Smooth muscle cell (in vitro differentiated cells): ENCODE data around the gene ALPK1. TPM values are rescaled to one million over a fixed set of nuclear protein-coding genes. Genes with fewer than 3 reads are reported as not detected.

Experiments
- DNase-seq: peaks from one replicate; lab custom pipeline; 2025; ENCODE audit not compliant: unreplicated experiment; lab: John Stamatoyannopoulos, UW
- H2AFZ ChIP-seq: fragments of 200-600 bp; sonication (generic); 2 replicates; pipeline ENCODE4 v1.6.0; 2016; ENCODE audit warnings: antibody characterized with exemption, low read depth, mild to moderate bottlenecking
- H3F3A ChIP-seq: fragments of 200-600 bp; sonication (generic); 2 replicates; pipeline ENCODE4 v1.6.0; 2017; ENCODE audit warnings: antibody characterized with exemption, low read depth
- H3K27ac ChIP-seq: fragments of 200-600 bp; sonication (generic); 2 replicates; pipeline ENCODE4 v1.5.1; 2016; ENCODE audit warnings: low read depth, mild to moderate bottlenecking
- H3K27me3 ChIP-seq: fragments of 200-600 bp; sonication (generic); 2 replicates; pipeline ENCODE4 v1.6.1; 2016; ENCODE audit warnings: low read depth, mild to moderate bottlenecking
- H3K36me3 ChIP-seq: fragments of 200-600 bp; sonication (generic); 2 replicates; pipeline ENCODE4 v1.5.1; 2016; ENCODE audit warnings: low read depth
- H3K4me1 ChIP-seq: fragments of 200-600 bp; sonication (generic); 2 replicates; pipeline ENCODE4 v1.5.1; 2016; ENCODE audit warnings: low read depth
- H3K4me2 ChIP-seq: fragments of 200-600 bp; sonication (generic); 2 replicates; pipeline ENCODE4 v1.6.0; 2016; ENCODE audit warnings: mild to moderate bottlenecking
- H3K4me3 ChIP-seq: fragments of 200-600 bp; sonication (generic); 2 replicates; pipeline ENCODE4 v1.5.1; 2016; ENCODE audit warnings: mild to moderate bottlenecking
- H3K79me2 ChIP-seq: fragments of 200-600 bp; sonication (generic); 2 replicates; pipeline ENCODE4 v1.6.0; 2016; ENCODE audit warnings: low read depth, mild to moderate bottlenecking
- H3K9ac ChIP-seq: fragments of 200-600 bp; sonication (generic); 2 replicates; pipeline ENCODE4 v1.6.0; 2016; ENCODE audit warnings: low read depth
- H3K9me3 ChIP-seq: fragments of 200-600 bp; sonication (generic); replicated peaks from 2 replicates; pipeline ENCODE4 v1.5.1; 2016; ENCODE audit warnings: low read depth
- H4K20me1 ChIP-seq: fragments of 200-600 bp; sonication (generic); 2 replicates; pipeline ENCODE4 v1.6.0; 2016; ENCODE audit warnings: low read depth
- WGBS: methylation state at CpG from one replicate; pipeline ENCODE4 v1.1.7; 2016; ENCODE audit warnings: low lambda C conversion rate; 5-methylcytosine and 5-hydroxymethylcytosine counted together
- polyA plus RNA-seq: library from polyadenylated mRNA; unstranded; fragments of >200 nt; fragmentation: Nextera tagmentation; extraction: Ambion mirVana; gene quantifications from 2 replicates; pipeline ENCODE4 v1.2.1, GENCODE V29; 2016
- total RNA-seq: library from RNA; depleted of rRNA; stranded (reverse); fragments of >200 nt; gene quantifications from 2 replicates; pipeline ENCODE4 v1.2.3, GENCODE V29; 2014
- TF ChIP-seq, protein P1 (sequence below): fragments of 200-600 bp; sonication (generic); IDR thresholded peaks from 2 replicates; pipeline ENCODE4 v1.5.1; 2017; ENCODE audit warnings: borderline replicate concordance, mild to moderate bottlenecking, antibody characterized with exemption; ENCODE audit not compliant: insufficient read depth, poor library complexity, severe bottlenecking

ALPK1 gene
- total and polyA plus RNA-seq, 2 experiments from 2014 or later, result 3.9 to 4.4 TPM

DNA sequence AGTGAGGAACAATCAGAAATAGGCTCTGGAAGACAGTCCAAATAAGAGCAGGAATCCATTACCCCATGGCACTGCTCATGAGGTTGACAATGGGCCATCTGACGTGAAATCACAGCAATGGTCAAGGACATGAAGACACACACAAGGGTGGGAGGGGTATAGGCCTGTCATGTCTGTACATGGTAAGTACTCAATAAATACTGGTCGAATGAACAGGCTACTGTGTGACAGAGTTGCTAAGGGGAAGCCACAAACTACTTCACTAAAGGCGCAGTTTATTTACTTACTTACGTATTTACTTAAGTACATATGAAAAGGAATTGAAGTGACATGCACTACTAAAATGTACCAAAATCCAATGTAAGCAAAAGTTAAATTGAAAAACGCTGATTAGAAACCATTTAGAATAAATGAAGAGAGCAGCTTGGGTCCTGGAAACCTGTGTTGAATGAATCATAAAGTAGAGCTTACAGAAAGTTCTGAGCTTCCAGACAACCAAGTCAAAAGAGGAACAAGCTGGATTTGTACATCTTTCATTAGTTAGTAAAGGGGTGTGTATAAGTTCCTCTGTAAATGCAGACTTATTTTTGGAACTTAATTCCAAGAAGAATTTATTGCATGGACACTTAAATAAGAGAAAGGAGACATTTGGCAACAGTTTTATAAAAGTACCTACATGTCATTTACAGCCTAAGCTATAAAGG is 32.7 kb downstream of the ALPK1 start:
- Histone ChIP-seq H3K79me2 (no peaks in the 10 kb centered on the region), H3K9ac (no peak overlapping the region), H4K20me1 (no peaks in the 10 kb centered on the region), H3F3A (no peaks in the 10 kb centered on the region), H3K4me1 (no peaks in the 10 kb centered on the region), H3K4me3 (no peak overlapping the region), H3K27ac (no peak overlapping the region), H2AFZ (no peak overlapping the region), H3K4me2 (no peak overlapping the region), H3K27me3 (peaks cover 61% of the 10 kb centered on the region), H3K36me3 (no peaks in the 10 kb centered on the region), H3K9me3 (no peaks in the 10 kb centered on the region)
- TF ChIP-seq, protein P1, sequence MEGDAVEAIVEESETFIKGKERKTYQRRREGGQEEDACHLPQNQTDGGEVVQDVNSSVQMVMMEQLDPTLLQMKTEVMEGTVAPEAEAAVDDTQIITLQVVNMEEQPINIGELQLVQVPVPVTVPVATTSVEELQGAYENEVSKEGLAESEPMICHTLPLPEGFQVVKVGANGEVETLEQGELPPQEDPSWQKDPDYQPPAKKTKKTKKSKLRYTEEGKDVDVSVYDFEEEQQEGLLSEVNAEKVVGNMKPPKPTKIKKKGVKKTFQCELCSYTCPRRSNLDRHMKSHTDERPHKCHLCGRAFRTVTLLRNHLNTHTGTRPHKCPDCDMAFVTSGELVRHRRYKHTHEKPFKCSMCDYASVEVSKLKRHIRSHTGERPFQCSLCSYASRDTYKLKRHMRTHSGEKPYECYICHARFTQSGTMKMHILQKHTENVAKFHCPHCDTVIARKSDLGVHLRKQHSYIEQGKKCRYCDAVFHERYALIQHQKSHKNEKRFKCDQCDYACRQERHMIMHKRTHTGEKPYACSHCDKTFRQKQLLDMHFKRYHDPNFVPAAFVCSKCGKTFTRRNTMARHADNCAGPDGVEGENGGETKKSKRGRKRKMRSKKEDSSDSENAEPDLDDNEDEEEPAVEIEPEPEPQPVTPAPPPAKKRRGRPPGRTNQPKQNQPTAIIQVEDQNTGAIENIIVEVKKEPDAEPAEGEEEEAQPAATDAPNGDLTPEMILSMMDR, result no peak
- WGBS, result 81% methylated on average over 5 of the region's 5 CpGs
- no peak for DNase-seq

DNA sequence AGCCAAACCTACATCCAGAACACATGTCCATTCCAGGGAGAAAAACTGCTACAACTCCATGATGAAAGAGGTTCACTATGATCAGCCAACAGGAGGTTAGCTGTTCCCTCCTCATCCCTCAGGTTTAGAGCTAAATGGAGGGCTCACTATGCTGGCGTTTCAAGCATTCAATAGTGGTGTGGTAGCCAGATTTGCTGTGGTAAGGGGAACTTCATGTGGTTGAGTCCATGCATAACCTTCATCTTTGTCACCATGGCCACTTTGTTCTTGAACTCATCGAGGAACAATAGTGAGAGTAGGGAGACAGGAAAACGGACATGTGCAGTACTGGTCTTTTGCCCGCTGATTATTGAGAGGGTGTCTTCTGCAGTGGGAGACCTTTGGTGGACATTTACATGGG is 33.8 kb downstream of the ALPK1 start:
- WGBS, result 88% methylated on average over 4 of the region's 4 CpGs

DNA sequence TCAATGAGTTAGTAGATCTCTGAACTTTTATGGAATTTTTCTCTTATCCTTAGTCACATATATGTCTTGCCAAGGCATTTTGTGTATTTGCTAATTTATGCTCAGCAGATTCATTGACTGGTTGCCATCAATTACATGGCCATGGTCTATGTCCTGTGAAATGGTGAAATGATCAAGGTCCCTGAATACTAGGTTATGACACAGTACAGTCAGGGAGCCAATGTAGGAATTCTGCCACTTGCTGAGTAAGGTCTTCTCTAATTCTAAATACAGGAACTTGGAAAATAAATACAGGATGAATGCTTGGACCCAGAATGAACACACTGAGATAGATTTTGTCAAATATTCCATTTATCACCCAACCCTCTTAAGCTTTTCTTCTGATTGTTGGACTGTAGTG is 35.2 kb downstream of the ALPK1 start:
- Histone ChIP-seq H3K4me3 (no peak overlapping the region), H3K79me2 (no peaks in the 10 kb centered on the region), H3K27ac (no peak overlapping the region), H3K9me3 (no peaks in the 10 kb centered on the region), H3K9ac (no peak overlapping the region), H3K4me2 (no peak overlapping the region), H3K4me1 (no peaks in the 10 kb centered on the region), H2AFZ (no peak overlapping the region), H3K27me3 (peaks cover 77% of the 10 kb centered on the region), H4K20me1 (no peaks in the 10 kb centered on the region), H3K36me3 (no peaks in the 10 kb centered on the region), H3F3A (no peaks in the 10 kb centered on the region)
- no peak for DNase-seq
- TF ChIP-seq, protein P1, result no peak

More for the DNA sequence above, 33.8 kb downstream of the ALPK1 start:
- no peak overlapping the region for H3K27ac ChIP-seq
- H3K9ac ChIP-seq, result no peak overlapping the region
- no peaks in the 10 kb centered on the region for H4K20me1 ChIP-seq
- H3K36me3 ChIP-seq, result no peaks in the 10 kb centered on the region
- H3F3A ChIP-seq, result no peaks in the 10 kb centered on the region
- DNase-seq, result no peak
- H3K4me1 ChIP-seq, result no peaks in the 10 kb centered on the region
- H3K79me2 ChIP-seq, result no peaks in the 10 kb centered on the region
- H3K9me3 ChIP-seq, result no peaks in the 10 kb centered on the region
- no peak overlapping the region for H3K4me2 ChIP-seq
- H2AFZ ChIP-seq, result no peak overlapping the region
- peaks cover 70% of the 10 kb centered on the region for H3K27me3 ChIP-seq
- TF ChIP-seq, protein P1, result no peak
- H3K4me3 ChIP-seq, result no peak overlapping the region

DNA sequence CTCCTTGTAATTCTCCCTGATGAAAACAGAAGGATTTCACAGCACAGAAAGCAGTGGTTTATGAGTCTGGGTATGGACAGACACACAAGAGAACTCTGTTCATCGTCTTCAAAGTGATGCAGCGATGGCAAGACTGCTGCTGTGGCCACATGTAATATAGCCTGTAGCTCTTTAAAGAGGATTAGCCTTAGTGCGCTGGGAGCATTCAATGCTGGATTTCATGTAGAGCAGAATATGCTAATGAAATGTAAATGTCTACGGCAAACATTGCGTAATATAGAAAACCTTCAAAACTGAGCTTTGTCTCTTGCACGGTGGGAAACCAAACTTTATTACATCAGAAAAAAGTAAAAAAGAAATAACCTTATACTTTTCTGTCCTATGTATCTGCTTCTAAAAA is 42.9 kb downstream of the ALPK1 start:
- Histone ChIP-seq H2AFZ (no peak overlapping the region), H3F3A (no peaks in the 10 kb centered on the region), H3K36me3 (no peaks in the 10 kb centered on the region), H4K20me1 (peaks cover 13% of the 10 kb centered on the region), H3K27ac (no peak overlapping the region), H3K9ac (no peak overlapping the region), H3K4me2 (peak overlapping the region; percentile 8), H3K27me3 (peaks cover 98% of the 10 kb centered on the region), H3K9me3 (no peaks in the 10 kb centered on the region), H3K4me3 (no peak overlapping the region), H3K79me2 (no peaks in the 10 kb centered on the region), H3K4me1 (peaks cover 50% of the 10 kb centered on the region)
- 36% methylated on average over 6 of the region's 6 CpGs for WGBS
- DNase-seq, result no peak
- TF ChIP-seq, protein P1, result no peak
